Gastrocnemius medialis (tissue), 4 donors: ENCODE measurements around the gene MLYCD.

Experiments used
- POLR2A ChIP-seq, 2 donors: fragments of 450-650 bp; IDR thresholded peaks; one replicate each; pipeline ENCODE4 v1.6.1; 2017; ENCODE audit warnings: antibody characterized with exemption in 2 of 2, mild to moderate bottlenecking in 2 of 2, moderate library complexity in 2 of 2
- TF ChIP-seq, protein P1 (sequence below), 5 experiments: fragments of 450-650 bp in 3 of 5; fragments of 200-600 bp in 2 of 5; sonication (generic) in 2 of 5; IDR thresholded peaks in 4 of 5; conservative IDR thresholded peaks in 1 of 5; 1 replicate in 4 of 5; 2 replicates in 1 of 5; pipeline ENCODE4 v1.5.1; 2016 to 2019; ENCODE audit warnings: antibody characterized with exemption in 5 of 5, mild to moderate bottlenecking in 3 of 5, moderate library complexity in 3 of 5

DNA sequence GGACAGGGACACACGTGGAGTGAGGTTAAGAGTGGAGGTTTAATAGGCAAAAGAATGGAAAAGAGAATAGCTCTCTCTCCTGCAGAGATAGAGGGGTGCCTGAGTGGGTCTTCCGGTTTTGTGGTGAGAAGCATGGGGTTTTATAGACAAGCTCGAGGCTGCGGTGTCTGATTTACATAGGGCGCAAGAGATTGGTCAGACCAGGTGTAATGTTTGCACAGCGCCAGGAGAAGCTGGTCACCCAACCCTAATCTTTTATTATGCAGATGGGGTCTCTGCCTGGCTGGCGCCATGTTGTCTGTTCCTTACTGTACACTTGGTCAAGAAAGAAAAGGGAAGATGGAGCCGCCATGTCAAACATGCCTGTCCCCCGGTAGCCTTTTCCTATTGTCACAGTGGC is 44.5 kb upstream of the MLYCD start:
- TF ChIP-seq, protein P1, sequence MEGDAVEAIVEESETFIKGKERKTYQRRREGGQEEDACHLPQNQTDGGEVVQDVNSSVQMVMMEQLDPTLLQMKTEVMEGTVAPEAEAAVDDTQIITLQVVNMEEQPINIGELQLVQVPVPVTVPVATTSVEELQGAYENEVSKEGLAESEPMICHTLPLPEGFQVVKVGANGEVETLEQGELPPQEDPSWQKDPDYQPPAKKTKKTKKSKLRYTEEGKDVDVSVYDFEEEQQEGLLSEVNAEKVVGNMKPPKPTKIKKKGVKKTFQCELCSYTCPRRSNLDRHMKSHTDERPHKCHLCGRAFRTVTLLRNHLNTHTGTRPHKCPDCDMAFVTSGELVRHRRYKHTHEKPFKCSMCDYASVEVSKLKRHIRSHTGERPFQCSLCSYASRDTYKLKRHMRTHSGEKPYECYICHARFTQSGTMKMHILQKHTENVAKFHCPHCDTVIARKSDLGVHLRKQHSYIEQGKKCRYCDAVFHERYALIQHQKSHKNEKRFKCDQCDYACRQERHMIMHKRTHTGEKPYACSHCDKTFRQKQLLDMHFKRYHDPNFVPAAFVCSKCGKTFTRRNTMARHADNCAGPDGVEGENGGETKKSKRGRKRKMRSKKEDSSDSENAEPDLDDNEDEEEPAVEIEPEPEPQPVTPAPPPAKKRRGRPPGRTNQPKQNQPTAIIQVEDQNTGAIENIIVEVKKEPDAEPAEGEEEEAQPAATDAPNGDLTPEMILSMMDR (IDR thresholded peaks at IDR 0.05 in 4 of 5, conservative IDR thresholded peaks at IDR 0.05 in 1 of 5) = no peak
- TF ChIP-seq POLR2A (IDR thresholded peaks at IDR 0.05) = no peak
